GM21367 (cell line): ENCODE measurements around the gene PADI1.

Experiments used
- ATAC-seq: cut with Tn5 transposase; IDR thresholded peaks from one replicate; pipeline ENCODE4 v1.9.1; 2021; ENCODE audit not compliant: unreplicated experiment

Gene PADI1

GRCh38 chr1:17181781-17182464 is 23.0 kb upstream of the PADI1 start:
- ATAC-seq = no peak

- ATAC-seq = no peak
Measured at GRCh38 chr1:17183388-17184160, 21.4 kb upstream of the PADI1 start.

GRCh38 chr1:17184161-17184665 is 20.7 kb upstream of the PADI1 start:
- ATAC-seq = no peak

- ATAC-seq = no peak
Measured at GRCh38 chr1:17184822-17185484, 20.0 kb upstream of the PADI1 start.

GRCh38 chr1:17185485-17185860 is 19.5 kb upstream of the PADI1 start:
- ATAC-seq = no peak

GRCh38 chr1:17186216-17186909 is 18.6 kb upstream of the PADI1 start:
- ATAC-seq = no peak

- ATAC-seq = no peak
Measured at GRCh38 chr1:17187051-17187450, 17.9 kb upstream of the PADI1 start.

GRCh38 chr1:17188217-17188616 is 16.7 kb upstream of the PADI1 start:
- ATAC-seq = no peak

GRCh38 chr1:17188889-17189631 is 15.9 kb upstream of the PADI1 start:
- ATAC-seq = no peak

- no peak for ATAC-seq
Measured at GRCh38 chr1:17189632-17189990, 15.3 kb upstream of the PADI1 start.

GRCh38 chr1:17190010-17190995 is 14.6 kb upstream of the PADI1 start:
- no peak for ATAC-seq

GRCh38 chr1:17191990-17192242 is 13.0 kb upstream of the PADI1 start:
- ATAC-seq = no peak

GRCh38 chr1:17192394-17193221 is 12.3 kb upstream of the PADI1 start:
- no peak for ATAC-seq

- ATAC-seq = no peak
Measured at GRCh38 chr1:17193222-17194132, 11.5 kb upstream of the PADI1 start.

- ATAC-seq = no peak
Measured at GRCh38 chr1:17194133-17194475, 10.8 kb upstream of the PADI1 start.

GRCh38 chr1:17194615-17195528 is 10.1 kb upstream of the PADI1 start:
- no peak for ATAC-seq

GRCh38 chr1:17195731-17196130 is 9.2 kb upstream of the PADI1 start:
- no peak for ATAC-seq
